Mucosa of descending colon (tissue), 3 donors: Measurements from ENCODE around the gene DSC2. TPM values are rescaled to one million over a fixed set of nuclear protein-coding genes. Genes with fewer than 3 reads are reported as not detected.

Experiments
- ATAC-seq: fragments of 200-7000 bp; cut with Tn5 transposase; one replicate; pipeline ENCODE4 v1.9.1; 2020; ENCODE audit warnings: mild to moderate bottlenecking, moderate library complexity
- DNase-seq, 3 donors: peaks; one replicate each; pipeline ENCODE4 v3.0.0-alpha.2; 2020
- H3K36me3 ChIP-seq: fragments of 200-600 bp; one replicate; pipeline ENCODE4 v1.8.0; 2021; ENCODE audit warnings: low read depth, mild to moderate bottlenecking
- H3K4me1 ChIP-seq: fragments of 200-600 bp; one replicate; pipeline ENCODE4 v1.8.0; 2021; ENCODE audit warnings: low read depth, mild to moderate bottlenecking
- H3K4me3 ChIP-seq: fragments of 200-600 bp; one replicate; pipeline ENCODE4 v1.8.0; 2021; ENCODE audit warnings: mild to moderate bottlenecking
- H3K9me3 ChIP-seq: fragments of 200-600 bp; one replicate; pipeline ENCODE4 v1.8.0; 2021; ENCODE audit warnings: mild to moderate bottlenecking
- intact Hi-C, 2 donors: fragments of 100-400 bp; cut with DNase I in 1 of 2; cut with micrococcal nuclease in 1 of 2; formaldehyde crosslinking; loops; one replicate each; pipeline versions ENCODE4 v1.11.0 to v1.11.1; 2022; cut with DNase I, micrococcal nuclease
- total RNA-seq, 3 donors: library from RNA; stranded (reverse); fragmentation: NEBNext Ultra II Directional in 2 of 3; extraction: Animal tissue kit (Norgen Biotek cat#: 25700) in 2 of 3; gene quantifications; one replicate each; pipeline versions ENCODE4 v1.2.1 to v1.2.4, GENCODE V29; 2021 to 2023
- TF ChIP-seq, protein P1 (sequence below): fragments of 200-600 bp; IDR thresholded peaks from one replicate; pipeline ENCODE4 v1.8.0; 2022; ENCODE audit warnings: antibody characterized with exemption, mild to moderate bottlenecking
- donor health status: DM: no; HTN: no; CAD: no; lungs with moderate emphysema.
- donor health status: DM: no; HTN: no; CAD: no.
- donor health status: DM: no; HTN: yes; CAD: no.

Gene DSC2
- total RNA-seq, 3 donors from 2014 or later = 78.3 to 222 (median 141) TPM

DNA sequence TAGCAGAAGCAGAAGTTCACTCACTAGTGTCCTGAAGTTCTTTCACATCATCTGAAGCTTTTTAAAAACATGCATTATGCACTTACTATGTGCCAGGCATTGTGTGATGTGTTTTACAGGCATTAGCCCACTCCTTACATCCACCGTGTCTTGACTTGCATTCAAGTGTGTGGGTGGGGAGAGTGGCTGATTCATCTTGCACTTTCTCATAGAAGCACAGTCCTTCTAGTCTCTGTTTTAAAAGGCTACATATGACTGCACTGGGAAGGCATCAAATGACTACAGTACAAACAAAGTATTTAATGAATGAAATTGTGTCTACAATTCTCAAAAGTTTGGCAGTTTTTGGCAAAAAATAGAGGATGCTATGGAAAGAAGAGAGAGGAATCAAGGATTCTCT lies 38.1 kb downstream of the DSC2 start:
- no peak for DNase-seq
- intact Hi-C loops = no loop called here
- H3K36me3 ChIP-seq = peaks cover 2% of the 10 kb centered on the region
- H3K9me3 ChIP-seq = no peaks in the 10 kb centered on the region
- peak; percentile 9 for ATAC-seq
- H3K4me3 ChIP-seq = no peak overlapping the region
- no peaks in the 10 kb centered on the region for H3K4me1 ChIP-seq
- TF ChIP-seq, protein P1, sequence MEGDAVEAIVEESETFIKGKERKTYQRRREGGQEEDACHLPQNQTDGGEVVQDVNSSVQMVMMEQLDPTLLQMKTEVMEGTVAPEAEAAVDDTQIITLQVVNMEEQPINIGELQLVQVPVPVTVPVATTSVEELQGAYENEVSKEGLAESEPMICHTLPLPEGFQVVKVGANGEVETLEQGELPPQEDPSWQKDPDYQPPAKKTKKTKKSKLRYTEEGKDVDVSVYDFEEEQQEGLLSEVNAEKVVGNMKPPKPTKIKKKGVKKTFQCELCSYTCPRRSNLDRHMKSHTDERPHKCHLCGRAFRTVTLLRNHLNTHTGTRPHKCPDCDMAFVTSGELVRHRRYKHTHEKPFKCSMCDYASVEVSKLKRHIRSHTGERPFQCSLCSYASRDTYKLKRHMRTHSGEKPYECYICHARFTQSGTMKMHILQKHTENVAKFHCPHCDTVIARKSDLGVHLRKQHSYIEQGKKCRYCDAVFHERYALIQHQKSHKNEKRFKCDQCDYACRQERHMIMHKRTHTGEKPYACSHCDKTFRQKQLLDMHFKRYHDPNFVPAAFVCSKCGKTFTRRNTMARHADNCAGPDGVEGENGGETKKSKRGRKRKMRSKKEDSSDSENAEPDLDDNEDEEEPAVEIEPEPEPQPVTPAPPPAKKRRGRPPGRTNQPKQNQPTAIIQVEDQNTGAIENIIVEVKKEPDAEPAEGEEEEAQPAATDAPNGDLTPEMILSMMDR = no peak

DNA sequence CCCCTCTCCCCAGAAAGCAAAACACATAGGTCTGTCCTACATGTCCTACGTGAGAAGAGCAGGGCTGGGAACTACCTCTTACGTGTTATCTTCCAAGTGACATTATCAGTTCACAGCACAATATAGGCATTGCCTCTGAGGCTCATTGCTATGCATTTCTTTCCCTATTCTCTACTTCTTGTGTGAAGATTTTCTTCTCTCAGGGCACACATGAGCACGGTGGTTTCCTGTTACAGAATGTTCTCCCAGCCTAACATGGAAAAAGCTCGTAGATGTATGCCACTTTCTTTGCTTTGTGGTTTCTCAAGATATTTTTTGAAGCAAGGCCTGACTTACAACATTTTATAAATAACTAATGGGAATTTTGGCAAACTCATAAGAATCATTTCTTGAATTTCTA lies 40.3 kb downstream of the DSC2 start:
- TF ChIP-seq, protein P1 = no peak
- no peak for ATAC-seq
- intact Hi-C loops = no loop called here

DNA sequence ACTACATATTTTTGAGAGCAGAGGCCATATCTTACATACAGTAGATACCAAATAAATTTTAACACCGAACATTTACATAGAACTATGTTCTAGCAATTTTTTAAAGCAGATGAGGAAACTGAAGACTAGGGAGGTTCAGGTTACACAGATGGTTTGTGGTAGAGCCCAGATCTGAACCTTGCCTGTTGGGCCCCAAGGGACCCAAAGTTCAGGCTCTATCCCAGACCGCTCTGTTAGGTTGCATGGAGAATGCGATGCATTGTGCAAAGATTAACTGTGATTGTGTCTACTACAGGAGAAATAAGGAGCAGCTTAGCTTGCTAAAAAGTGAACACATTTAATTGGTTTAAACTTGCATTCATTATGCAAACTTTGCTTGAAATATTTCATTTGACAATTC lies 43.3 kb downstream of the DSC2 start:
- H3K36me3 ChIP-seq = no peaks in the 10 kb centered on the region
- no peaks in the 10 kb centered on the region for H3K9me3 ChIP-seq
- intact Hi-C loops = no loop called here
- DNase-seq = no peak
- H3K4me1 ChIP-seq = no peaks in the 10 kb centered on the region
- no peak overlapping the region for H3K4me3 ChIP-seq
- no peak for ATAC-seq
- TF ChIP-seq, protein P1 = no peak

More for the DNA sequence above, 40.3 kb downstream of the DSC2 start:
- no peaks in the 10 kb centered on the region for H3K36me3 ChIP-seq
- no peak overlapping the region for H3K4me3 ChIP-seq
- H3K4me1 ChIP-seq = no peaks in the 10 kb centered on the region
- no peak for DNase-seq
- no peaks in the 10 kb centered on the region for H3K9me3 ChIP-seq

DNA sequence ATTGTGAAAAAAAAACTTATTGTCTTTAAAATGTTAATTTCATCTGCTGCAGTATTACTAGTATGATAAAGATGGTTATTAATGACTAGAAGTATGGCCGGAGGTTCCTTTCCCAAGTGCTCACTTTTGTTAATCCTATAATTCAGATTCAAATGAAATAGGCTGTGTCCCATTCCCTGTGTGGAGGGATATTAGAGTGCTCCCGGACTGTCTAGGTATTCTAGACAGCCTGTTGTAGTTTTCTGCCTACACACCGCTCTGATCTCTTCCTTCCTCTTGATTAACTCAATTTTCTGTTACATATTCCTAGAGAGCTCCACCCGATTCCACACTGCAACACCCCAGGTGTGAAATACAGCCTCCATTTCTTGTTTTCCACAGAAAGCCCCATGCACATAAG lies 44.3 kb downstream of the DSC2 start:
- intact Hi-C loops = no loop called here
- no peaks in the 10 kb centered on the region for H3K4me1 ChIP-seq
- TF ChIP-seq, protein P1 = no peak
- no peak overlapping the region for H3K4me3 ChIP-seq
- no peak for DNase-seq
- ATAC-seq = no peak
- H3K9me3 ChIP-seq = no peaks in the 10 kb centered on the region
- H3K36me3 ChIP-seq = no peaks in the 10 kb centered on the region

DNA sequence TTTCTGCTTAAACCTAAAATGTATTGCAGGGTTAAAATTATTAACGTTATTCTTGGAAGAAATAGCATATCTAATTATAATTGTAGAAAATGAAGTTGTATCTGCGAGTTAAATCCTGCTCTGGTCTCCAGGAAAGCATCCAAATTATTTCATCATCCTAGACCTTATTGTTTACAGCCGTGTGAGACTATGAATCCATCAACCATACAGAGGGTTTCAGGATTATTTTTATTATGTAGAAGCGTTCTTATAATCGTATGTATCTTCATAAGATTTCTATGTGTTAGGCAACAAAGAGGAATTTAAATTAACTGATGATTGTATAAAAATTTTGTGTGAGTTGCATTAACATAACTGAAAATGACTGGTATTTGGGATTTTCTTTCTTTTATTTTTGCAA lies 45.2 kb downstream of the DSC2 start:
- intact Hi-C loops = no loop called here
- ATAC-seq = no peak
- no peaks in the 10 kb centered on the region for H3K36me3 ChIP-seq
- H3K4me1 ChIP-seq = no peaks in the 10 kb centered on the region
- TF ChIP-seq, protein P1 = no peak
- no peak overlapping the region for H3K4me3 ChIP-seq
- H3K9me3 ChIP-seq = no peaks in the 10 kb centered on the region
- no peak for DNase-seq

DNA sequence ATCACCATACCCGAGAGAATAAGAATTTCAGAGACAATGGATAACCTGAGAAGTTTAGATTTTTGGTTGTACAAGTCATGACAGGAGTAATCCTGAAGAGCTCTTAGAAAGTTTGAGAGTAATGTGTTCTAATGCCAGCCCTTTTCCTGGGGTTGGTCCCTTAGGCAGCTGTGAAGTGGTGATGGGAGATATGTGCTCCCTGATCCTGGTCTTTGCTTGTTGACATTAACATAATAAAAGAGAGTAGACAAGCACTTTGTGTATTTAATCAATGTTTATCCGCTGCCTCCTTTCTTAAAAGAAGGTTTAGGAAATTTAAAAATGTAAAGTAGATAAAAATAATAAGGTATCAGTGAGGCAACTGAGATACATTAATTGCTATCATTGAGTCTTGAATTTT lies 45.9 kb downstream of the DSC2 start:
- TF ChIP-seq, protein P1 = no peak
- no peaks in the 10 kb centered on the region for H3K36me3 ChIP-seq
- H3K9me3 ChIP-seq = no peaks in the 10 kb centered on the region
- no peak overlapping the region for H3K4me3 ChIP-seq
- intact Hi-C loops = no loop called here
- ATAC-seq (no peak), DNase-seq (no peak)
- H3K4me1 ChIP-seq = no peaks in the 10 kb centered on the region
